Stomach smooth muscle (tissue), 2 donors: ENCODE measurements around the gene PI4KA.

ENCODE experiments used
- H3K27ac ChIP-seq: one replicate; pipeline ENCODE4 v1.7.0; 2013; ENCODE audit warnings: mild to moderate bottlenecking, low read length, inconsistent platforms
- H3K27me3 ChIP-seq, 2 donors: one replicate each; pipeline ENCODE4 v1.7.0; 2013; ENCODE audit warnings: low read length in 2 of 2; ENCODE audit not compliant: insufficient read depth in 2 of 2, control insufficient read depth in 1 of 2
- H3K36me3 ChIP-seq, 2 donors: one replicate each; pipeline ENCODE4 v1.7.0; 2013; ENCODE audit warnings: low read length in 2 of 2; ENCODE audit not compliant: control insufficient read depth in 2 of 2, insufficient read depth in 2 of 2
- H3K4me1 ChIP-seq: one replicate; pipeline ENCODE4 v1.7.0; 2013; ENCODE audit warnings: low read length; ENCODE audit not compliant: control insufficient read depth, insufficient read depth
- H3K4me3 ChIP-seq, 2 donors: one replicate each; pipeline ENCODE4 v1.7.0; 2013; ENCODE audit warnings: low read length in 2 of 2
- H3K9ac ChIP-seq, 2 donors: one replicate each; pipeline ENCODE4 v1.7.0; 2013; ENCODE audit warnings: low read length in 2 of 2, mild to moderate bottlenecking in 1 of 2
- H3K9me3 ChIP-seq, 2 donors: one replicate each; pipeline ENCODE4 v1.7.0; 2013; ENCODE audit warnings: low read length in 2 of 2; ENCODE audit not compliant: control insufficient read depth in 2 of 2
- donor health status: healthy.
- donor health status: Pancreatic carcinoma.

PI4KA gene

DNA sequence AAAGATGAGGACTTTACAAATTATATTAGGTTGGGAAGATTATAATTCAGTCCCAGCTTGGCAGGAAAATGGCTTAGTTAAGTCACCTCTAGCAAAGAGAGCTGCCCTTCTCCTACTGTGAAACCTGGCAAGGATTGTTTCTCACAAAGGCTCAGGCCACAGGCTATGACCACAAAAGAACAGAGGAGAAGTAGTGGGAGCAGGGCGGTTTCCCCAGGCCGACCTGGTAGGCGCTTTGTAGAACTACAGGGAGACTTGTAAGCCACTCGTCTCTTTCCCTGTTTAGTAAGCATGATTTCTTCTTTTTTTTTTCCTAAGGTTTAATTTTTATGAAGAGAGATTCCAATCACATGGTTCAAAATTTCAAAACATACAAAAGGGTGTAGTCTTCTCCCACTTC is 4.8 kb upstream of the PI4KA start:
- peaks cover 3 to 14% of the 10 kb centered on the region in 2 donors for H3K36me3 ChIP-seq
- H3K4me3 ChIP-seq = no peak overlapping the region
- no peaks in the 10 kb centered on the region for H3K27me3 ChIP-seq
- peaks cover 23% of the 10 kb centered on the region for H3K4me1 ChIP-seq
- H3K27ac ChIP-seq = no peak overlapping the region
- no peak overlapping the region for H3K9ac ChIP-seq
- no peaks in the 10 kb centered on the region for H3K9me3 ChIP-seq

DNA sequence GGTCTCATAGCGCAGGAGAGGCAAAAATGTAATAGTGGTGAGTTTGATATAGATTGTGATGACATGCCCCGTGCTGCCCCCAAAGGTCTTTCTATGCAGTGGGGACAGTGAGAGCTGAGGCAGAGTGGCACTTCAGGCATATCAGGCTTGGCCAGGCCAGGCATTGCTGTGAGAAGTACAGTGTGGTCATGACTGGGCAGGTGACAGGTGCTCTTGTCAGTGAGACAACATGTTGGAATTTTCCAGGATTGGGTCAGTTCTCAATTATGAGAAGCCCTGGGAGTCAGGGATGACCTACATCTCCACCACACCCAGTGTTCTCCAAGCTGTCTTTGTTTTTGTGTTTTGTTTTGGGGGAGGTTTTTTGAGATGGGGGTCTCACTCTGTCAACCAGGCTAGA is 3.9 kb upstream of the PI4KA start:
- Histone ChIP-seq H3K9ac (no peak overlapping the region), H3K4me3 (no peak overlapping the region), H3K4me1 (peaks cover 22% of the 10 kb centered on the region), H3K9me3 (no peaks in the 10 kb centered on the region), H3K27me3 (no peaks in the 10 kb centered on the region), H3K36me3 (peaks cover 3 to 14% of the 10 kb centered on the region in 2 donors), H3K27ac (no peak overlapping the region)

DNA sequence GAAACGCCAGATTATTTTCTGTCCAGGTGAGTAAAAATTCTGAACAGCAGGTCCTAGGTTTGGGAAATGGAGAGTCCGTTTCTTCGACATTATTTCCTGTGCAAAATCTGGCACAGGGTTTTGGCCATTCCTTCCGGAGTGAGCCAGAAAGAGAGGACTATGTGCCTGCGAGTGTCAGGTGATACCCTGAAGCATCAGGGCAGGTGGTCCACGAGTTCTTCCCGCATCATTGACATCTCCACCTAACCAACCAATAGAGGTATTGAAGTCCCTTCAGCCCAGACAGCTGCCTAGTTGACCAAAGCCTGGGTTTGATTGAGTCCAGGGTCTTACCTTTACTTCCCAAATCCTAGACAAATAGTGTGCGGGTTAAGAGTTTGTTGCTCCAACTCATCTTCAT is 1.0 kb upstream of the PI4KA start:
- peak overlapping the region; percentile 75 to 91 for H3K4me3 ChIP-seq
- no peaks in the 10 kb centered on the region for H3K9me3 ChIP-seq
- peaks cover 3 to 11% of the 10 kb centered on the region in 2 donors for H3K36me3 ChIP-seq
- H3K27ac ChIP-seq = peak overlapping the region; percentile 71
- peak overlapping the region; percentile 62 to 78 for H3K9ac ChIP-seq
- H3K4me1 ChIP-seq = peaks cover 18% of the 10 kb centered on the region
- H3K27me3 ChIP-seq = no peaks in the 10 kb centered on the region

DNA sequence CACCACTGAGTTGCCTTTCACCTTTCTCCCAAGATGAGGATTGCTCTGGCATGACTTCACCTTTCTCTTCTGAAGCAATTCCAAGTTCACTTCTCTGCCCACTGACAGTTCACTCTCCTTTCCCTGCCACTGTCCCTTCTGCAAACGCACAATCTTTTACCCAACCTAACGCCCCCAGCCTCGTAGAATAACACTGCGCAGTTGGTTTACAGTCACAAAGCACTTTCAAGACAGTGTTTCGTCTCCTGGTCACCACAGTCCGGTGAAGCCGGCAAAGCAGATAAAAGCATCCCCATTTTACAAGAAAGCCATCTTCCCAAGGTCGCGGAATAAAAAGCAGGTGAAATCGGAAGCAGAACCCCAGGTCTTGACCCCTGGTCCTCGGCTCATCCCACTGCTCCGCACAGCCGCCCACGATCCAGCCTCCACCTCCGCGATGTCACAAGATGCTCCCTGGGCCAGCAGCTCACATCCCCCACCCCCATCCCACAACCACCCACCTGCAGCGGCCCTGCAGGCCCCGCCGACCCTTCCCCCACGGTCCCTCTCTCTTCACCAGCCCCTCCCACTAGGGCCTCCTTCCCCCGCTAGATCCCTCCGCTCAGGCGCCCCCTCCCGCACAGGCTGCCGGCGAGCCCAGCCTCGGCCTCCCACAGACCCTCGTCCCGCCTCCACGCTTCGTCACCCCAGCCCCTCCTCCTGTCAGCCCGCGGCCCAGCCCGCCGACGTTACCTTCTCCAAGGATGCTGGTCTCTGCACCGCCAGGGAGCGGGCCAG is 585 bp downstream of the PI4KA start:
- no peaks in the 10 kb centered on the region for H3K27me3 ChIP-seq
- peak overlapping the region; percentile 86 for H3K9ac ChIP-seq
- peak overlapping the region; percentile 78 for H3K27ac ChIP-seq
- H3K4me1 ChIP-seq = peaks cover 18% of the 10 kb centered on the region
- peaks cover 2 to 5% of the 10 kb centered on the region in 2 donors for H3K36me3 ChIP-seq
- peak overlapping the region; percentile 91 to 94 for H3K4me3 ChIP-seq
- H3K9me3 ChIP-seq = no peaks in the 10 kb centered on the region

DNA sequence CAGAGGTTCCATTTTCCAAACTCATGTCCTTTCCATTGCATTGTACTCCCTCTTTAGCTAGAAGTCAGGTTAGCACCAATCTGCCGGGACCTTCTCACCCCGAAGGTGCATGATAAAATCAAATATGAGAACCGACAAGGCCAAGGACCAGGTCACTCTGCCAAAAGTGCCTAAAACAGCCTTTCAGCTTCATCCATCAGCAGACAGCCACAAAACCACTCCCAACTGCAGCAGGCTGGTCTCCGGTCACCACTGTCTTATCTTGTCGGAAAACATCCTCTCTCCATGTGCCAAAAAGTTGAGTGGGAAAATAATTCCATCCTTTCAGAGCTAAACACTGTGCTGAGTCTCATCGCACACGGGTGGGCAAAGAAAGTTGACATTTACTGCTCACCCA is 1.4 kb downstream of the PI4KA start:
- Histone ChIP-seq H3K36me3 (peaks cover 0 to under 1% of the 10 kb centered on the region in 2 donors), H3K27me3 (no peaks in the 10 kb centered on the region), H3K9me3 (no peaks in the 10 kb centered on the region), H3K4me1 (peaks cover 18% of the 10 kb centered on the region), H3K9ac (peak overlapping the region; percentile 86), H3K4me3 (peak overlapping the region; percentile 91 to 94), H3K27ac (no peak overlapping the region)

DNA sequence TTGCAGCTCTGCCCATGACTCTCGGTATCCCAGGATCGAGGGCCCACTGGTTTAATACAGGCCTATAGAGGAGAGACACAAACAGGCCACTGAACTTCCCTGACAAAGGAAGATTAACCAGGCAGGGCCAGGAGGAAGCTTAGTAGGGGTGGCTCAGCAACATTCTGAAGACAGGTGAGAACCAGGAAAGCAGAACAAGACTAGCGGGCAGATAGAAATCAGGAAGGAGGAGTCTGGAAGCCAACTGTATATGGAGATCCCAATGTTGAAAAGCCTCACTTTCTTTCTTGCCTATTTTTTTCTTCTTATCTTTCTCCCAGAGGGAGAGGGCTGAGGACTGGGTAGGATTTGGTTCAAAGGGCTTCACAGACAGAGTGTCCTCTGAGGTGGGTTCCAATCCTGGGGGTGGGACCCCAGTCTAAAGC is 5.4 kb downstream of the PI4KA start:
- H3K9me3 ChIP-seq = no peaks in the 10 kb centered on the region
- no peaks in the 10 kb centered on the region for H3K27me3 ChIP-seq
- H3K9ac ChIP-seq = no peak overlapping the region
- H3K4me1 ChIP-seq = peaks cover 11% of the 10 kb centered on the region
- H3K4me3 ChIP-seq = no peak overlapping the region
- no peak overlapping the region for H3K27ac ChIP-seq
- H3K36me3 ChIP-seq = no peaks in the 10 kb centered on the region

DNA sequence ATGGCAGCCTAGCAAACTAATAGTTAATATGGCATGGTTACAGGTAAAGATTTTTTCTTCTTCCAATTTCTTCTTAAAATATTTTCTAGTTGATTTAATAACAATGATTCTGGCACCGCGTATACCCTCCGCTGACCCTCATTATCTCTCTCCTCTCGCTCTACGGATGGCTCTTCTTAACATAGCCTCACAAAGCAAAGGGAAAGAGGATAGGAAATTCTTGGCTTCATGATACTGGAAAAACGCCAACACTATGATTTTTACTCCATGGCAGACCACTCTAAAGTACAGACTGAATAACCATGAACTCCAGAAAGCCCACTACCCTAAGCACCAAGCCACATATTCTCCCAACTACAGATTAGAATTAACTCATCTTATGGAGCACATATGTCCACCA is 6.1 kb downstream of the PI4KA start:
- H3K36me3 ChIP-seq = no peaks in the 10 kb centered on the region
- H3K27ac ChIP-seq = no peak overlapping the region
- no peaks in the 10 kb centered on the region for H3K27me3 ChIP-seq
- H3K9me3 ChIP-seq = no peaks in the 10 kb centered on the region
- no peak overlapping the region for H3K9ac ChIP-seq
- H3K4me1 ChIP-seq = peaks cover 6% of the 10 kb centered on the region
- H3K4me3 ChIP-seq = no peak overlapping the region

DNA sequence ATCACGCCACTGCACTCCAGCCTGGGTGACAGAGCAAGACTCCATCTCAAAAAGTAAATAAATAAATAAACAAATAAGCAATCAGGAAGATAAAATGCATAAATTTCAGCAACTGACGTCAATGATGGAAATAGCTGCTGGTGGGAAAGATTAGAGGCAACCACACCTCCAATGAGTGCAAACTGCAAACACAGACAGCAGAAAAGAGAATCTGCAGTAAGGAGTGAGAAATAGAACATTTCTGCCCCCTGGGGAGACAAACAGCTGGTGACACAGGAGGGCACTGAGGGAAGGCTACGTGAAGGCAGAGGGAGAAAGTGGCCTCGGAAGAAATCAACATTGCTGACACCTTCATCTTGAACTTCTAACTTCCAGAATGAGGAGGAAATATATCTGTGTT is 6.5 kb downstream of the PI4KA start:
- H3K9me3 ChIP-seq = no peaks in the 10 kb centered on the region
- no peak overlapping the region for H3K27ac ChIP-seq
- H3K36me3 ChIP-seq = no peaks in the 10 kb centered on the region
- no peaks in the 10 kb centered on the region for H3K27me3 ChIP-seq
- H3K4me1 ChIP-seq = peaks cover 2% of the 10 kb centered on the region
- H3K4me3 ChIP-seq = no peak overlapping the region
- H3K9ac ChIP-seq = no peak overlapping the region

DNA sequence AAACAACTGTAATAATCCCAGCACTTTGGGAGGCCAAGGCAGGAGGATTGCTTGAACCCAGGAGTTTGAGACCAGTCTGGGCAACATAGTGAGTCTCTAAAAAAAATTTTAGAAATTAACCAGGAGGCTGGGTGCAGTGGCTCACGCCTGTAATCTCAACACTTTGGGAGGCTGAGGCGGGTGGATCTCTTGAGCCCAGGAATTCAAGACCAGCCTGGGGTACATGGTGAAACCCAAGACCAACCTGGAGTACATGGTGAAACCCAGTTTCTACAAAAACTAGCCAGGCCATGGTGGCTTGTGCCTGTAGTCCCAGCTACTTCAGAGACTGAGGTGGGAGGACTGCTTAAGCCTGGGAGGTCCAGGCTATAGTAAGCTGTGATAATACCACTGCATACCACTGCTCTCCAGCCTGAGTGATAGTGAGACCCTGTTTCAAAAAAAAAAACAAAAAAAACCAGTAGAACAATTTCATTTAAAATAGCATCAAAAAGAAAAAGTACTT is 11.2 kb downstream of the PI4KA start:
- Histone ChIP-seq H3K4me3 (no peak overlapping the region), H3K27me3 (no peaks in the 10 kb centered on the region), H3K27ac (no peak overlapping the region), H3K9me3 (no peaks in the 10 kb centered on the region), H3K4me1 (no peaks in the 10 kb centered on the region), H3K9ac (no peak overlapping the region), H3K36me3 (no peaks in the 10 kb centered on the region)

DNA sequence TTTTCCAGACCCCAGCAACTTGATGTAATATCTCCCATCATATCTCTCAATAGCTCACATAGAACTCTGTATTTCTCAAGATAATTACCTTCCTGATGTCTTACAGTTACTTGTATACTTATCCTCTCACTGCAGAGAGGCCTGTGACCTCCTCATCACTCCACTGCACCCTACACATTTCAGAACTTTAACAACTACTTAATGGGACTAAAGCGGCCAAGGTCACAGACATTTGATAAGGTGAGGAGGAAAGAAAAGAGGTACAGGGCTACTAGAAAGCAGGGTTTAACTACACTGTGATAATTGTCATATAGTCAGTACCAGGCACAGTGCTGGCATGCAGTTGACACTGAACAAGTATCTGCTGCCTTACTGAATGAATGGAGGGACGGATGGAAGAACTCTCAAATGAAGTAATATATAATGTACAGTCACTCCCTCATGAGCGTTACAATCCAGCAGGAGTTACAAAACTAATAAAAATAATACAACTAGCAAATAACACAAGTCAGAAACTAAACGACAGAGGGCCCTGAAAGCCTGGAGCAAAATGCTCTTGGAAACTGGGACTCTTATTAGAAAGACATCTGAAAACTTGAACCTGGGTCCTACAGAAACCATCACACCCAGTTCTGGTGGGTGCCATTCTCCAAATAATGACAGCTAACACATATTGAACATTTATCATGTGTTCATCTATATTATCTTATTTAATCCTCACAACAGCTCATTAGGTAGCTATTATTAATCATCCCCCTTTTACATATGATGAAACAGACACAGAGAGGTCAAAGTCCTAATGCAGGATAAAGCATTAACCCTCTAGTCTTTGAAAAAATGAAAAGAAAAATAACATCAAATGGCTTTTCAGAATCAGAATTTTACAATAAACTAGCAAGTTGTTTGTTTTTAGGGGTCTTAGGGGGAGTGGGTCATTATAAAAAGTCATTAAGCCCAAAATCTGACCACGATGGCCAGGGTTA is 14.3 kb downstream of the PI4KA start:
- H3K9ac ChIP-seq = no peak overlapping the region
- no peaks in the 10 kb centered on the region for H3K9me3 ChIP-seq
- H3K4me1 ChIP-seq = no peaks in the 10 kb centered on the region
- no peak overlapping the region for H3K4me3 ChIP-seq
- H3K36me3 ChIP-seq = no peaks in the 10 kb centered on the region
- H3K27me3 ChIP-seq = no peaks in the 10 kb centered on the region
- H3K27ac ChIP-seq = no peak overlapping the region
